Bronchial epithelial cell (primary cell): ENCODE measurements around the gene LIPG. TPM values are rescaled to one million over a fixed set of nuclear protein-coding genes. Genes with fewer than 3 reads are reported as not detected.
"Not testable (repeated sequence)": the region's sequence is repeated elsewhere in the genome, so short reads cannot be mapped to it uniquely, and the experiment has no call there.

Source experiments
- DNase-seq: peaks from one replicate; pipeline ENCODE4 v3.0.0-alpha.2; 2010; ENCODE audit warnings: low read depth
- FAIRE-seq: peaks from 2 replicates; lab custom pipeline; 2011; peaks lifted over from hg19 to GRCh38; lab: Jason Lieb, UNC
- H3K27me3 ChIP-seq: 2 replicates; pipeline ENCODE4 v1.5.1; 2011; ENCODE audit warnings: low read length; ENCODE audit not compliant: control insufficient read depth, insufficient read depth
- H3K36me3 ChIP-seq: 2 replicates; pipeline ENCODE4 v1.5.1; 2011; ENCODE audit warnings: low read length; ENCODE audit not compliant: control insufficient read depth, insufficient read depth
- H3K4me3 ChIP-seq: 2 replicates; pipeline ENCODE4 v1.5.1; 2011; ENCODE audit warnings: mild to moderate bottlenecking, low read depth, low read length, control low read depth
- total RNA-seq: library from RNA; depleted of rRNA; stranded (reverse); fragments of >200 nt; gene quantifications from 2 replicates; pipeline ENCODE4 v1.2.1, GENCODE V29; 2014
- TF ChIP-seq, protein P1 (sequence below): IDR thresholded peaks from 2 replicates; pipeline ENCODE4 v1.5.1; 2011; ENCODE audit warnings: mild to moderate bottlenecking, moderate library complexity, low read length, control low read depth, inconsistent platforms; ENCODE audit not compliant: insufficient read depth, severe bottlenecking

Gene LIPG
- total RNA-seq, 1 donor from 2014 or later = 9.5 TPM

DNA sequence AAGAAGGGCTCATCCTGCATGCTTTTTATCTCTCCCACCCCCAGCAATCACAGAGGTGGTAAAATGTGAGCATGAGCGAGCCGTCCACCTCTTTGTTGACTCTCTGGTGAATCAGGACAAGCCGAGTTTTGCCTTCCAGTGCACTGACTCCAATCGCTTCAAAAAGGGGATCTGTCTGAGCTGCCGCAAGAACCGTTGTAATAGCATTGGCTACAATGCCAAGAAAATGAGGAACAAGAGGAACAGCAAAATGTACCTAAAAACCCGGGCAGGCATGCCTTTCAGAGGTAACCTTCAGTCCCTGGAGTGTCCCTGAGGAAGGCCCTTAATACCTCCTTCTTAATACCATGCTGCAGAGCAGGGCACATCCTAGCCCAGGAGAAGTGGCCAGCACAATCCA lies 19.5 kb downstream of the LIPG start:
- TF ChIP-seq, protein P1, sequence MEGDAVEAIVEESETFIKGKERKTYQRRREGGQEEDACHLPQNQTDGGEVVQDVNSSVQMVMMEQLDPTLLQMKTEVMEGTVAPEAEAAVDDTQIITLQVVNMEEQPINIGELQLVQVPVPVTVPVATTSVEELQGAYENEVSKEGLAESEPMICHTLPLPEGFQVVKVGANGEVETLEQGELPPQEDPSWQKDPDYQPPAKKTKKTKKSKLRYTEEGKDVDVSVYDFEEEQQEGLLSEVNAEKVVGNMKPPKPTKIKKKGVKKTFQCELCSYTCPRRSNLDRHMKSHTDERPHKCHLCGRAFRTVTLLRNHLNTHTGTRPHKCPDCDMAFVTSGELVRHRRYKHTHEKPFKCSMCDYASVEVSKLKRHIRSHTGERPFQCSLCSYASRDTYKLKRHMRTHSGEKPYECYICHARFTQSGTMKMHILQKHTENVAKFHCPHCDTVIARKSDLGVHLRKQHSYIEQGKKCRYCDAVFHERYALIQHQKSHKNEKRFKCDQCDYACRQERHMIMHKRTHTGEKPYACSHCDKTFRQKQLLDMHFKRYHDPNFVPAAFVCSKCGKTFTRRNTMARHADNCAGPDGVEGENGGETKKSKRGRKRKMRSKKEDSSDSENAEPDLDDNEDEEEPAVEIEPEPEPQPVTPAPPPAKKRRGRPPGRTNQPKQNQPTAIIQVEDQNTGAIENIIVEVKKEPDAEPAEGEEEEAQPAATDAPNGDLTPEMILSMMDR = no peak
- DNase-seq = no peak
- no peaks in the 10 kb centered on the region for H3K27me3 ChIP-seq
- peaks cover 5% of the 10 kb centered on the region for H3K36me3 ChIP-seq
- H3K4me3 ChIP-seq = no peak overlapping the region
- FAIRE-seq = peak; percentile 43

DNA sequence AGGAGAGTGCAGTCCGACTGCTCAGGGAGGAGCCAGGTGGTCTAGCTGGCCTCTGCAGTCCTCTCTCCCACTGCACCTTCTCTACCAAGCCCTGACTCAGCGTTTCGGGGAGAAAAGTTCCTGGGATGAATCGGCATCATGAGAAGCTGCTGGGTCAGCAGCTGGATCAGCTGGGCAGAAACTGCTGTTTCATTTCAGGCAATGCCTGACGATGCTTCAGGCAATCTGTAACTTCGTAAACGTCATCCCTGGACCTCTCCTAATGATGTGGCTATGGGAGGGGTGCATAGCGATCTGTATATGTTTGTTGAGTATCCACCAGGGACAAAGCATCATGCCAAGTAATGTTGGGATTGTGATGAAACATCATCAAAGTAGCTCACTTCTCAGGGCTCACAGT lies 20.7 kb downstream of the LIPG start:
- TF ChIP-seq, protein P1 = no peak
- H3K27me3 ChIP-seq = no peaks in the 10 kb centered on the region
- peaks cover 7% of the 10 kb centered on the region for H3K36me3 ChIP-seq
- DNase-seq = peak; percentile 29
- peak; percentile 97 for FAIRE-seq
- H3K4me3 ChIP-seq = no peak overlapping the region

DNA sequence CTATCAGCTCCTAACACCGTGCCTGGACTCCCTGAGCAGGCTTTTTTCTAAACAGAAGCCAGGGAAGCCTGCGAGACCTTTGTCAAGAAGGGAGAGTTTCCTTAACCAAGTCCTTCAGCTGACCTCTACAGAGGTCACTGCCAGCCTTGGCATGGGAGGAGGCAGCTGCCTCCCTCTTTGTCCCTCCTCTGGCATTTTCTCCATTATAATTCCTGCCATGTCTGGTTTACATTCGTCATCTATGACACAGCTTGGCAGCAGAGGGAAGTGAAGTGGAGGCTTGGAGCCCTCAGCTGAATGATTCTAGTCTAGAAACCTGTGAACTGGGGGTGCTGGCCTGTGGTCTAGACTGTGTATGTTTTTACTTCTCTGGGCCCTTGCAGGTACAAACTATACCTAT lies 22.5 kb downstream of the LIPG start:
- H3K36me3 ChIP-seq = peaks cover 10% of the 10 kb centered on the region
- H3K4me3 ChIP-seq = no peak overlapping the region
- no peaks in the 10 kb centered on the region for H3K27me3 ChIP-seq
- TF ChIP-seq, protein P1 = no peak
- DNase-seq (no peak), FAIRE-seq (no peak)

DNA sequence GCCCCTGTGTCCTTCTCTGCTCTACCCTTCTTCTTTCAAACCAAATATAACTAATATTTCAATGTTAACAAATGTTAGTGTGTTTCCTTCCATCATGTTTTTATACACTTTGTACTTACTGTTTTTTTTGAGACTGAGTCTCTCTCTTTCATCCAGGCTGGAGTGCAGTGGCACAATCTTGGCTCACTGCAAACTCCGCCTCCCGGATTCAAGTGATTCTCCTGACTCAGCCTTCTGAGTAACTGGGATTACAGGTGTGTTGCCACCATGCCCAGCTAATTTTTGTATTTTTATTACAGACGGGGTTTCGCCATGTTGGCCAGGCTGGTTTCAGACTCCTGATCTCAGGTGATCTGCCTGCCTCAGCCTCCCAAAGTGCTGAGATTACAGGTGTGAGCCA lies 23.1 kb downstream of the LIPG start:
- FAIRE-seq, H3K27me3 ChIP-seq, H3K4me3 ChIP-seq, DNase-seq, H3K36me3 ChIP-seq: not testable (repeated sequence)

DNA sequence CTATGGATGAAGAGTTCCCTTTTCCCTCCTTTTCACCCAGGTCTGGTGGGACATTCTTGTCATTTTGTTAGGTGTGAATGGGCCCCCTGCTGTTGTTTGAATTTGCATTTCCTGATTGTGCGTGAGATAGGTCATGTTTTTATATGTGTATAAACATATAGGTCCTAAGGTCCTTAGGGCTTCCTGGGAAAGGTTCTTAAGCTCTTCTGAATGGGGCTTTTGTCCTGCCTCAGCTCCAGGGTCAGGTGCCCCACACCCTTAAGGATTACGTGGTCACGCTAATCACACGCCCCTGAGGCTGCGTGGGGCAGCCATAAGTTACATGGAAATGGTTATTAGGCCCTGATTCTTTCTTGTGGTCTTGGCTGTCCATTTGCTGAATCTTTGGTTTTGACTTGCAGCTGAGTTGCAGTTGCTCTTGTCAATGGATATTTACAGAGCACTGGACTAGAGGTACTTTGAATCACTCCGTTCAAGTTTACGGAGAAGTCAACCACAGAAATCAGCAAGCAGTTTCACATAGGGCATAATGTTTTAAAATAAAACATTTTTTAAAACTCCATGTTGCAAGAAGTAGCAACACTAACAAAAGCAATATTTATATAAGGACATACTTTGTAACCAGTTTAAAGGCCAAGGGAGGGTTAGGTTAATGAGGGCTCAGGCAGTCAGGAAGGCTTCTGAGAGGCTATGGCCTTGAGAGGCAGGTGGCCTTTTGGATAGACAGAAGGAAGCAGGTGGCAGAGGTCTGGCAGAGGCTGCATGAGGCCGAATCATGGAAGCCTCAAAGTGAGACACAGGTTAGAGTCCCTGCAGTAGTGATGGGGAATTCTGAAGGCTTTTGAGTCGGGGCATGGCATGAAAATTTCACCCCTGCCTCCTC lies 24.2 kb downstream of the LIPG start:
- Histone ChIP-seq H3K4me3 (no peak overlapping the region), H3K36me3 (peaks cover 14% of the 10 kb centered on the region), H3K27me3 (no peaks in the 10 kb centered on the region)
- TF ChIP-seq, protein P1 = no peak
- FAIRE-seq (no peak), DNase-seq (no peak)

DNA sequence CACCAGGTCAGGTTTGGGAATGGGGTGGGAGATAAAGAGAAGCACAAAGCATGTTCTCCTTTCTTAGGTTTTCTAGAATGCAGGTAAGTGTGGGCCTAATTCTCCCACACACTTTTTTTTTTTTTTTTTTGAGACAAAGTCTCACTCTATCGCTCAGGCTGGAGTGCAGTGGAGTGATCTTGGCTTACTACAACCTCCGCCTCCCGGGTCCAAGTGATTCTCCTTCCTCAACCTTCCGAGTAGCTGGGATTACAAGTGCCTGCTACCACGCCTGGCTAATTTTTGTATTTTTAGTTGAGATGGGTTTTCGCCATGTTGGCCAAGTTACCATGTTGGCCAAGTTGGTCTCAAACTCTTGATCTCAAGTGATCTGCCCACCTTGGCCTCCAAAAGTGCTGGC lies 26.3 kb downstream of the LIPG start:
- no peaks in the 10 kb centered on the region for H3K27me3 ChIP-seq
- TF ChIP-seq, protein P1 = no peak
- FAIRE-seq (no peak), DNase-seq (no peak)
- H3K4me3 ChIP-seq = no peak overlapping the region
- peaks cover 13% of the 10 kb centered on the region for H3K36me3 ChIP-seq
